A549 (cell line): ENCODE results near the gene CEND1. TPM values are rescaled to one million over a fixed set of nuclear protein-coding genes. Genes with fewer than 3 reads are reported as not detected.

Experiments
- ATAC-seq, 2 experiments: fragments of 200-7000 bp in 1 of 2; fragments of >200 bp in 1 of 2; cut with Nextera tagmentation in 1 of 2; cut with Tn5 transposase in 1 of 2; 3 replicates each; pipeline versions ENCODE4 v1.8.0 to v1.9.1; 2018 to 2020; ENCODE audit warnings: mild to moderate bottlenecking in 1 of 2, moderate library complexity in 1 of 2
- CTCF ChIA-PET: fragments of 300-600 bp; sonication (Branson Sonifier 250); formaldehyde crosslinking; extraction: SDS; loops from one replicate; lab custom pipeline; 2021; ENCODE audit warnings: antibody characterized with exemption, inconsistent platforms; lab: Yijun Ruan, JAX
- POLR2A ChIA-PET: fragments of 350-600 bp; formaldehyde crosslinking; extraction: SDS; loops from one replicate; lab custom pipeline; 2021; ENCODE audit warnings: antibody characterized with exemption, inconsistent platforms; lab: Yijun Ruan, JAX
- DNase-seq, 2 experiments: peaks; one replicate each; pipeline versions ENCODE4 v3.0.0 to v3.0.0-alpha.2; 2011 to 2016; ENCODE audit warnings: low read depth in 1 of 2, low spot score in 1 of 2
- FAIRE-seq: peaks from 2 replicates; lab custom pipeline; 2011; peaks lifted over from hg19 to GRCh38; lab: Jason Lieb, UNC
- H3K27ac ChIP-seq, 2 experiments: fragments of >200 bp; sonication (Bioruptor Twin); formaldehyde crosslinking; 3 replicates each; pipeline ENCODE4 v1.5.1; 2016 to 2017
- H3K4me1 ChIP-seq: fragments of >200 bp; sonication (Bioruptor Twin); formaldehyde crosslinking; 3 replicates; pipeline ENCODE4 v1.6.1; 2016
- H3K4me2 ChIP-seq: fragments of >200 bp; sonication (Bioruptor Twin); formaldehyde crosslinking; 3 replicates; pipeline ENCODE4 v1.6.1; 2016
- H3K4me3 ChIP-seq: fragments of >200 bp; sonication (Bioruptor Twin); formaldehyde crosslinking; 3 replicates; pipeline ENCODE4 v1.5.1; 2016
- H3K9me3 ChIP-seq: fragments of >200 bp; sonication (Bioruptor Twin); formaldehyde crosslinking; 3 replicates; pipeline ENCODE4 v1.6.1; 2016
- BCL3 ChIP-seq: fragments of >200 bp; sonication (Bioruptor Twin); formaldehyde crosslinking; IDR thresholded peaks from 3 replicates; pipeline ENCODE4 v1.6.1; 2016
- BHLHE40 ChIP-seq: IDR thresholded peaks from 2 replicates; pipeline ENCODE4 v1.6.1; 2012; ENCODE audit warnings: low read depth, low read length, inconsistent platforms
- CEBPB ChIP-seq, 2 experiments: fragments of >200 bp in 1 of 2; sonication (Bioruptor Twin) in 1 of 2; formaldehyde crosslinking in 1 of 2; IDR thresholded peaks; 2 replicates each; pipeline ENCODE4 v1.6.1; 2012 to 2016
- CHD4 ChIP-seq: fragments of 200-600 bp; sonication (generic); IDR thresholded peaks from 2 replicates; pipeline ENCODE4 v1.6.1; 2016; ENCODE audit warnings: antibody characterized with exemption, mild to moderate bottlenecking, borderline replicate concordance
- CTCF ChIP-seq: fragments of >200 bp; sonication (Bioruptor Twin); formaldehyde crosslinking; IDR thresholded peaks from 3 replicates; pipeline ENCODE4 v1.5.1; 2016
- EHF ChIP-seq: fragments of 250-450 bp; sonication (Bioruptor Pico); IDR thresholded peaks from 2 replicates; pipeline ENCODE4 v1.5.0; 2020; ENCODE audit warnings: mild to moderate bottlenecking
- ELK1 ChIP-seq: fragments of 150-350 bp; IDR thresholded peaks from 2 replicates; pipeline ENCODE4 v1.6.1; 2014; ENCODE audit warnings: low read depth, mild to moderate bottlenecking, low read length
- ESRRA ChIP-seq: fragments of 150-350 bp; IDR thresholded peaks from 2 replicates; pipeline ENCODE4 v1.6.1; 2014; ENCODE audit warnings: mild to moderate bottlenecking, low read length, borderline replicate concordance
- FOSL2 ChIP-seq, 2 experiments: fragments of 450-650 bp in 1 of 2; fragments of >200 bp in 1 of 2; sonication (Bioruptor Twin) in 1 of 2; formaldehyde crosslinking; IDR thresholded peaks; 2 replicates each; pipeline versions ENCODE4 v1.5.0 to v1.6.1; 2016 to 2020; ENCODE audit warnings: mild to moderate bottlenecking in 1 of 2, moderate library complexity in 1 of 2
- GATA3 ChIP-seq: IDR thresholded peaks from 2 replicates; pipeline ENCODE4 v1.6.1; 2012; ENCODE audit warnings: borderline replicate concordance
- HDAC2 ChIP-seq: fragments of 200-600 bp; sonication (generic); IDR thresholded peaks from 2 replicates; pipeline ENCODE4 v1.6.1; 2016
- HES2 ChIP-seq: fragments of >200 bp; sonication (Bioruptor Twin); formaldehyde crosslinking; IDR thresholded peaks from 2 replicates; pipeline ENCODE4 v1.6.1; 2016
- HOXB5 ChIP-seq: fragments of 250-450 bp; sonication (Bioruptor Pico); IDR thresholded peaks from 2 replicates; pipeline ENCODE4 v1.5.0; 2020; ENCODE audit warnings: mild to moderate bottlenecking, moderate library complexity
- JUN ChIP-seq, 2 experiments: fragments of >200 bp; sonication (Bioruptor Twin); formaldehyde crosslinking; IDR thresholded peaks; 2 replicates in 1 of 2; 3 replicates in 1 of 2; pipeline ENCODE4 v1.6.1; 2016 to 2017
- MAX ChIP-seq: IDR thresholded peaks from 2 replicates; pipeline ENCODE4 v1.6.1; 2012
- MYC ChIP-seq: IDR thresholded peaks from 2 replicates; pipeline ENCODE4 v1.6.1; 2012; ENCODE audit warnings: mild to moderate bottlenecking, inconsistent platforms, low read length, improper control_type of control experiment, borderline replicate concordance
- NFE2L2 ChIP-seq: fragments of 150-350 bp; conservative IDR thresholded peaks from 2 replicates; pipeline ENCODE4 v1.6.1; 2014; ENCODE audit warnings: low read length
- PBX3 ChIP-seq: IDR thresholded peaks from 2 replicates; pipeline ENCODE4 v1.6.1; 2012
- RARB ChIP-seq: fragments of 250-450 bp; sonication (Bioruptor Pico); IDR thresholded peaks from 2 replicates; pipeline ENCODE4 v1.8.0; 2021; ENCODE audit warnings: mild to moderate bottlenecking, moderate library complexity
- RNF2 ChIP-seq: fragments of 200-600 bp; sonication (generic); IDR thresholded peaks from 2 replicates; pipeline ENCODE4 v1.6.1; 2016; ENCODE audit warnings: low read depth, mild to moderate bottlenecking, antibody characterized with exemption, moderate library complexity, borderline replicate concordance
- SMC3 ChIP-seq: fragments of >200 bp; sonication (Bioruptor Twin); formaldehyde crosslinking; IDR thresholded peaks from 3 replicates; pipeline ENCODE4 v1.6.1; 2018; ENCODE audit warnings: inconsistent platforms
- SREBF2 ChIP-seq: fragments of 450-650 bp; IDR thresholded peaks from 2 replicates; pipeline ENCODE4 v1.6.1; 2014; ENCODE audit warnings: mild to moderate bottlenecking, moderate library complexity
- TP53 ChIP-seq: fragments of 250-450 bp; sonication (Bioruptor Pico); IDR thresholded peaks from 2 replicates; pipeline ENCODE4 v1.5.0; 2021; ENCODE audit warnings: mild to moderate bottlenecking, moderate library complexity
- USF2 ChIP-seq: fragments of 450-650 bp; IDR thresholded peaks from 2 replicates; pipeline ENCODE4 v1.6.1; 2014; ENCODE audit warnings: antibody characterized with exemption
- ZC3H11A ChIP-seq: fragments of 450-650 bp; IDR thresholded peaks from 2 replicates; pipeline ENCODE4 v1.6.1; 2014; ENCODE audit warnings: antibody characterized with exemption, mild to moderate bottlenecking
- WGBS: methylation state at CpG from one replicate; pipeline ENCODE4 v1.1.6; 2017; ENCODE audit errors: missing lambda C conversion rate; 5-methylcytosine and 5-hydroxymethylcytosine counted together
- polyA plus RNA-seq, 4 experiments: library from polyadenylated mRNA; depleted of rRNA in 3 of 4; stranded (reverse); fragments of >200 nt; fragmentation: RNase III in 1 of 4; extraction: RNeasy Plus Mini Kit Qiagen cat#74134 plus additional on column Dnase treatment in 1 of 4; gene quantifications; 2 replicates in 3 of 4; 3 replicates in 1 of 4; pipeline ENCODE4 v1.2.3, GENCODE V29; 2011 to 2017

Gene CEND1
- polyA plus RNA-seq, 2 of the 4 experiments (the other 2 are of a cell fraction) = 1.0 TPM; not detected in 1

- TF ChIP-seq RNF2 (no peak), SMC3 (no peak), GATA3 (no peak), MYC (no peak), HDAC2 (no peak), ZC3H11A (no peak), HOXB5 (no peak), ELK1 (no peak), BCL3 (no peak), NFE2L2 (no peak), CEBPB (IDR thresholded peaks at IDR 0.05) (no peak), CTCF (no peak), RARB (CRISPR knock-in tag) (no peak), ESRRA (no peak), EHF (no peak), USF2 (no peak)
- H3K4me1 ChIP-seq = peaks cover 29% of the 10 kb centered on the region
- H3K9me3 ChIP-seq = no peaks in the 10 kb centered on the region
- ATAC-seq (no peak), FAIRE-seq (no peak), DNase-seq (no peak)
- H3K4me3 ChIP-seq = no peak overlapping the region
- POLR2A ChIA-PET = interaction anchor here (0.6 to 2.1 kb wide), 2 partner anchors 9 to 17 kb away, joined by 3 to 5 read pairs; no protein-coding TSS in a partner anchor
- 77% methylated on average over 4 of the region's 24 CpGs for WGBS
- CTCF ChIA-PET = interaction anchor here (0.7 to 5.4 kb wide), 8 partner anchors 8 to 101 kb away, joined by 3 to 32 read pairs (median 6); partner anchors contain the start of genes TALDO1 and TMEM80
- peak overlapping the region; percentile 61 to 81; a peak in 5 of 6 replicates for H3K27ac ChIP-seq
- peak overlapping the region; percentile 45; the same call in 2 of the 3 replicates for H3K4me2 ChIP-seq
These were observed 26.8 kb downstream of the CEND1 start for GRCh38 chr11:763073-763463.

GRCh38 chr11:762421-763072 is 27.3 kb downstream of the CEND1 start:
- CTCF ChIA-PET = interaction anchor here (1.0 to 5.4 kb wide), 7 partner anchors 8 to 66 kb away, joined by 3 to 32 read pairs (median 6); partner anchors contain the start of genes TALDO1 and TMEM80
- H3K9me3 ChIP-seq = no peaks in the 10 kb centered on the region
- POLR2A ChIA-PET = interaction anchor here (2.1 kb wide), 1 partner anchor 8 kb away, joined by 5 read pairs; no protein-coding TSS in a partner anchor
- no peak overlapping the region for H3K4me3 ChIP-seq
- ATAC-seq (peak; percentile 63 to 66), FAIRE-seq (no peak), DNase-seq (peak; percentile 71 to 83)
- WGBS = 39% methylated on average over 6 of the region's 10 CpGs
- peak overlapping the region; percentile 45 for H3K4me2 ChIP-seq
- peak in 1 of 2 experiments; percentile 22; a peak in 1 of 4 replicates for TF ChIP-seq CEBPB (IDR thresholded peaks at IDR 0.05)
- no peak for TF ChIP-seq SREBF2
- peak; percentile 70 for TF ChIP-seq PBX3
- TF ChIP-seq MAX = peak; percentile 80
- no peak for TF ChIP-seq MYC
- no peak for TF ChIP-seq RARB (CRISPR knock-in tag)
- TF ChIP-seq HES2 = no peak
- peak; percentile 23; the same call in 1 of the 3 replicates for TF ChIP-seq SMC3
- TF ChIP-seq RNF2 = no peak
- no peak for TF ChIP-seq CHD4
- TF ChIP-seq FOSL2 (IDR thresholded peaks at IDR 0.05) = no peak
- peak; percentile 69 for TF ChIP-seq FOSL2 (CRISPR knock-in tag; IDR thresholded peaks at IDR 0.05)
- peak; percentile 24; the same call in 1 of the 3 replicates for TF ChIP-seq CTCF
- TF ChIP-seq JUN (IDR thresholded peaks at IDR 0.05) = peak in 1 of 2 experiments; percentile 18; a peak in 2 of 5 replicates
- no peak for TF ChIP-seq TP53 (CRISPR knock-in tag)
- TF ChIP-seq BHLHE40 = no peak
- peaks cover 29% of the 10 kb centered on the region for H3K4me1 ChIP-seq
- peak overlapping the region; percentile 61 to 81 for H3K27ac ChIP-seq
